ENCODE results near the gene MAP3K12. TPM values are rescaled to one million over a fixed set of nuclear protein-coding genes. Genes with fewer than 3 reads are reported as not detected.

Gene MAP3K12
- total and polyA plus RNA-seq, 2 of the 13 experiments (the other 11 are each of a cell fraction or from before 2014, with no cell fraction given), result 0.20 to 1.1 TPM

DNA sequence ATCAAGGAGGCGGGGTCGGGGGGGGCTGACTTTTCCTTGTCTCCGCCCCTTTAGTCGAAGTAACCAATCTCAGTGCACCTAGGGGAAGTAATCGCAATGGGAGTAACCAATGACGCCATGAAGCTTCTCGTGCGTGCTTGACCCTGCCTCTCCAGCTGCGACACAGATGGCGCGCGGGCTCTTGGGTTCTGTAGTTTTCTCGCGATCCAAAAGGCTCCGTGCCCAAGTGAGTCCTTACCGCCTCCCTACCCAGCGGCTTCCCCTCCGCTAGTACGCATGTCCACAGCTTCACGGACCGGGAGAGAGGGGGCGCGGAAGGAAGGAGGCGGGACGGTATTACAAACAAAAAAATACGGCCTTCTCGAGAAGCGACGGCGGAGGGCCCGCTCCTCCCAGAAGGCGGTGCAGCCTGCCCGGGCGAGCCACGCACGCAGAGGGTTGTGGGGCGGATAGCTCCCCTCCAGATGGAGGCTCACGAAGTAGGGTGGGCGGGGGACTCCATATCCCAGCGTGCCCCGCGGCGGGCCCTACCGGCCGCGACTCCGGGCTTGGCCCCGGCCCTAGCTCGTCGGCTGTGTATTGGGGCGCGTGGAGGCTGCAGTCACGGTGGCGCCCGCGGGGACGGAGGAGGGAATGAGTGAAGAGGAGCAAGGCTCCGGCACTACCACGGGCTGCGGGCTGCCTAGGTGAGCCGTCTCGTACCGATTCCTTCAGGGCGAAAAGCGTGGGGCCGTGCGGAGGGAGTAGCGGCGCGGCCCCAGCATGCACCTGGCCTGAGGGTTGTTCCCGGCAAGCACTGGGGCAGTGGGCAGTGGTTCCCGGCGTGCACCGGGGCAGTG lies 1.7 kb upstream of the MAP3K12 start, which contains the start of gene TARBP2 (continued):
- TF ChIP-seq, protein P1, sequence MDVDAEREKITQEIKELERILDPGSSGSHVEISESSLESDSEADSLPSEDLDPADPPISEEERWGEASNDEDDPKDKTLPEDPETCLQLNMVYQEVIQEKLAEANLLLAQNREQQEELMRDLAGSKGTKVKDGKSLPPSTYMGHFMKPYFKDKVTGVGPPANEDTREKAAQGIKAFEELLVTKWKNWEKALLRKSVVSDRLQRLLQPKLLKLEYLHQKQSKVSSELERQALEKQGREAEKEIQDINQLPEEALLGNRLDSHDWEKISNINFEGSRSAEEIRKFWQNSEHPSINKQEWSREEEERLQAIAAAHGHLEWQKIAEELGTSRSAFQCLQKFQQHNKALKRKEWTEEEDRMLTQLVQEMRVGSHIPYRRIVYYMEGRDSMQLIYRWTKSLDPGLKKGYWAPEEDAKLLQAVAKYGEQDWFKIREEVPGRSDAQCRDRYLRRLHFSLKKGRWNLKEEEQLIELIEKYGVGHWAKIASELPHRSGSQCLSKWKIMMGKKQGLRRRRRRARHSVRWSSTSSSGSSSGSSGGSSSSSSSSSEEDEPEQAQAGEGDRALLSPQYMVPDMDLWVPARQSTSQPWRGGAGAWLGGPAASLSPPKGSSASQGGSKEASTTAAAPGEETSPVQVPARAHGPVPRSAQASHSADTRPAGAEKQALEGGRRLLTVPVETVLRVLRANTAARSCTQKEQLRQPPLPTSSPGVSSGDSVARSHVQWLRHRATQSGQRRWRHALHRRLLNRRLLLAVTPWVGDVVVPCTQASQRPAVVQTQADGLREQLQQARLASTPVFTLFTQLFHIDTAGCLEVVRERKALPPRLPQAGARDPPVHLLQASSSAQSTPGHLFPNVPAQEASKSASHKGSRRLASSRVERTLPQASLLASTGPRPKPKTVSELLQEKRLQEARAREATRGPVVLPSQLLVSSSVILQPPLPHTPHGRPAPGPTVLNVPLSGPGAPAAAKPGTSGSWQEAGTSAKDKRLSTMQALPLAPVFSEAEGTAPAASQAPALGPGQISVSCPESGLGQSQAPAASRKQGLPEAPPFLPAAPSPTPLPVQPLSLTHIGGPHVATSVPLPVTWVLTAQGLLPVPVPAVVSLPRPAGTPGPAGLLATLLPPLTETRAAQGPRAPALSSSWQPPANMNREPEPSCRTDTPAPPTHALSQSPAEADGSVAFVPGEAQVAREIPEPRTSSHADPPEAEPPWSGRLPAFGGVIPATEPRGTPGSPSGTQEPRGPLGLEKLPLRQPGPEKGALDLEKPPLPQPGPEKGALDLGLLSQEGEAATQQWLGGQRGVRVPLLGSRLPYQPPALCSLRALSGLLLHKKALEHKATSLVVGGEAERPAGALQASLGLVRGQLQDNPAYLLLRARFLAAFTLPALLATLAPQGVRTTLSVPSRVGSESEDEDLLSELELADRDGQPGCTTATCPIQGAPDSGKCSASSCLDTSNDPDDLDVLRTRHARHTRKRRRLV (CRISPR knock-in tag; IDR thresholded peaks at IDR 0.05), result peak; percentile 94
- TF ChIP-seq ZBTB20 (CRISPR knock-in tag; IDR thresholded peaks at IDR 0.05; ENCODE audit: borderline replicate concordance, low read depth) (no peak; the same call in 1 of the 2 replicates), ZNF180 (CRISPR knock-in tag; IDR thresholded peaks at IDR 0.05; ENCODE audit: borderline replicate concordance, low read depth) (peak; percentile 88; the same call in 1 of the 2 replicates), RFXAP (CRISPR knock-in tag; IDR thresholded peaks at IDR 0.05; ENCODE audit: borderline replicate concordance) (peak; percentile 31), SMARCE1 (IDR thresholded peaks at IDR 0.05; ENCODE audit: borderline replicate concordance) (no peak), MIXL1 (CRISPR knock-in tag; IDR thresholded peaks at IDR 0.05) (0 out of 2 replicates have a peak, but pooled peaks have one; percentile 15), ZNF747 (CRISPR knock-in tag; IDR thresholded peaks at IDR 0.05; ENCODE audit: borderline replicate concordance) (no peak)
- TF ChIP-seq, protein P2, sequence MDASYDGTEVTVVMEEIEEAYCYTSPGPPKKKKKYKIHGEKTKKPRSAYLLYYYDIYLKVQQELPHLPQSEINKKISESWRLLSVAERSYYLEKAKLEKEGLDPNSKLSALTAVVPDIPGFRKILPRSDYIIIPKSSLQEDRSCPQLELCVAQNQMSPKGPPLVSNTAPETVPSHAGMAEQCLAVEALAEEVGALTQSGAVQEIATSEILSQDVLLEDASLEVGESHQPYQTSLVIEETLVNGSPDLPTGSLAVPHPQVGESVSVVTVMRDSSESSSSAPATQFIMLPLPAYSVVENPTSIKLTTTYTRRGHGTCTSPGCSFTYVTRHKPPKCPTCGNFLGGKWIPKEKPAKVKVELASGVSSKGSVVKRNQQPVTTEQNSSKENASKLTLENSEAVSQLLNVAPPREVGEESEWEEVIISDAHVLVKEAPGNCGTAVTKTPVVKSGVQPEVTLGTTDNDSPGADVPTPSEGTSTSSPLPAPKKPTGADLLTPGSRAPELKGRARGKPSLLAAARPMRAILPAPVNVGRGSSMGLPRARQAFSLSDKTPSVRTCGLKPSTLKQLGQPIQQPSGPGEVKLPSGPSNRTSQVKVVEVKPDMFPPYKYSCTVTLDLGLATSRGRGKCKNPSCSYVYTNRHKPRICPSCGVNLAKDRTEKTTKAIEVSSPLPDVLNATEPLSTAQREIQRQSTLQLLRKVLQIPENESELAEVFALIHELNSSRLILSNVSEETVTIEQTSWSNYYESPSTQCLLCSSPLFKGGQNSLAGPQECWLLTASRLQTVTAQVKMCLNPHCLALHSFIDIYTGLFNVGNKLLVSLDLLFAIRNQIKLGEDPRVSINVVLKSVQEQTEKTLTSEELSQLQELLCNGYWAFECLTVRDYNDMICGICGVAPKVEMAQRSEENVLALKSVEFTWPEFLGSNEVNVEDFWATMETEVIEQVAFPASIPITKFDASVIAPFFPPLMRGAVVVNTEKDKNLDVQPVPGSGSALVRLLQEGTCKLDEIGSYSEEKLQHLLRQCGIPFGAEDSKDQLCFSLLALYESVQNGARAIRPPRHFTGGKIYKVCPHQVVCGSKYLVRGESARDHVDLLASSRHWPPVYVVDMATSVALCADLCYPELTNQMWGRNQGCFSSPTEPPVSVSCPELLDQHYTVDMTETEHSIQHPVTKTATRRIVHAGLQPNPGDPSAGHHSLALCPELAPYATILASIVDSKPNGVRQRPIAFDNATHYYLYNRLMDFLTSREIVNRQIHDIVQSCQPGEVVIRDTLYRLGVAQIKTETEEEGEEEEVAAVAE (CRISPR knock-in tag; IDR thresholded peaks at IDR 0.05; ENCODE audit: borderline replicate concordance), result peak; percentile 93
- TF ChIP-seq, protein P3, sequence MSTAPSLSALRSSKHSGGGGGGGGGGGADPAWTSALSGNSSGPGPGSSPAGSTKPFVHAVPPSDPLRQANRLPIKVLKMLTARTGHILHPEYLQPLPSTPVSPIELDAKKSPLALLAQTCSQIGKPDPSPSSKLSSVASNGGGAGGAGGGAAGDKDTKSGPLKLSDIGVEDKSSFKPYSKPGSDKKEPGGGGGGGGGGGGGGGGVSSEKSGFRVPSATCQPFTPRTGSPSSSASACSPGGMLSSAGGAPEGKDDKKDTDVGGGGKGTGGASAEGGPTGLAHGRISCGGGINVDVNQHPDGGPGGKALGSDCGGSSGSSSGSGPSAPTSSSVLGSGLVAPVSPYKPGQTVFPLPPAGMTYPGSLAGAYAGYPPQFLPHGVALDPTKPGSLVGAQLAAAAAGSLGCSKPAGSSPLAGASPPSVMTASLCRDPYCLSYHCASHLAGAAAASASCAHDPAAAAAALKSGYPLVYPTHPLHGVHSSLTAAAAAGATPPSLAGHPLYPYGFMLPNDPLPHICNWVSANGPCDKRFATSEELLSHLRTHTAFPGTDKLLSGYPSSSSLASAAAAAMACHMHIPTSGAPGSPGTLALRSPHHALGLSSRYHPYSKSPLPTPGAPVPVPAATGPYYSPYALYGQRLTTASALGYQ (CRISPR knock-in tag; IDR thresholded peaks at IDR 0.05), result peak; percentile 48; the same call in 1 of the 2 replicates
- TF ChIP-seq, protein P4, sequence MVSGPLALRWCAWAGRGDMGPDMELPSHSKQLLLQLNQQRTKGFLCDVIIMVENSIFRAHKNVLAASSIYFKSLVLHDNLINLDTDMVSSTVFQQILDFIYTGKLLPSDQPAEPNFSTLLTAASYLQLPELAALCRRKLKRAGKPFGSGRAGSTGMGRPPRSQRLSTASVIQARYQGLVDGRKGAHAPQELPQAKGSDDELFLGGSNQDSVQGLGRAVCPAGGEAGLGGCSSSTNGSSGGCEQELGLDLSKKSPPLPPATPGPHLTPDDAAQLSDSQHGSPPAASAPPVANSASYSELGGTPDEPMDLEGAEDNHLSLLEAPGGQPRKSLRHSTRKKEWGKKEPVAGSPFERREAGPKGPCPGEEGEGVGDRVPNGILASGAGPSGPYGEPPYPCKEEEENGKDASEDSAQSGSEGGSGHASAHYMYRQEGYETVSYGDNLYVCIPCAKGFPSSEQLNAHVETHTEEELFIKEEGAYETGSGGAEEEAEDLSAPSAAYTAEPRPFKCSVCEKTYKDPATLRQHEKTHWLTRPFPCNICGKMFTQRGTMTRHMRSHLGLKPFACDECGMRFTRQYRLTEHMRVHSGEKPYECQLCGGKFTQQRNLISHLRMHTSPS (CRISPR knock-in tag; IDR thresholded peaks at IDR 0.05; ENCODE audit: low read depth), result peak; percentile 45; the same call in 1 of the 2 replicates
- TF ChIP-seq, protein P5, sequence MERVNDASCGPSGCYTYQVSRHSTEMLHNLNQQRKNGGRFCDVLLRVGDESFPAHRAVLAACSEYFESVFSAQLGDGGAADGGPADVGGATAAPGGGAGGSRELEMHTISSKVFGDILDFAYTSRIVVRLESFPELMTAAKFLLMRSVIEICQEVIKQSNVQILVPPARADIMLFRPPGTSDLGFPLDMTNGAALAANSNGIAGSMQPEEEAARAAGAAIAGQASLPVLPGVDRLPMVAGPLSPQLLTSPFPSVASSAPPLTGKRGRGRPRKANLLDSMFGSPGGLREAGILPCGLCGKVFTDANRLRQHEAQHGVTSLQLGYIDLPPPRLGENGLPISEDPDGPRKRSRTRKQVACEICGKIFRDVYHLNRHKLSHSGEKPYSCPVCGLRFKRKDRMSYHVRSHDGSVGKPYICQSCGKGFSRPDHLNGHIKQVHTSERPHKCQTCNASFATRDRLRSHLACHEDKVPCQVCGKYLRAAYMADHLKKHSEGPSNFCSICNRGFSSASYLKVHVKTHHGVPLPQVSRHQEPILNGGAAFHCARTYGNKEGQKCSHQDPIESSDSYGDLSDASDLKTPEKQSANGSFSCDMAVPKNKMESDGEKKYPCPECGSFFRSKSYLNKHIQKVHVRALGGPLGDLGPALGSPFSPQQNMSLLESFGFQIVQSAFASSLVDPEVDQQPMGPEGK (CRISPR knock-in tag; IDR thresholded peaks at IDR 0.05), result no peak; the same call in 1 of the 2 replicates

Data from HepG2 (cell line).